ENCODE data around the gene RNF144B.

Gene RNF144B

GRCh38 chr6:18489335-18489734 is 102.2 kb downstream of the RNF144B start:
- no peak for DNase-seq
- no peaks in the 10 kb centered on the region for H3K36me3 ChIP-seq (ENCODE audit: control insufficient read depth, insufficient read depth, low read length)
- no peaks in the 10 kb centered on the region for H3K27me3 ChIP-seq (replicated peaks; ENCODE audit: control insufficient read depth, insufficient read depth, low read length, poor library complexity, severe bottlenecking)
- H3K4me1 ChIP-seq (ENCODE audit: control insufficient read depth, insufficient read depth, low read length, poor library complexity, severe bottlenecking), result no peaks in the 10 kb centered on the region
- no peak overlapping the region for H3K4me3 ChIP-seq (ENCODE audit: insufficient read depth, low read depth, low read length, poor library complexity, severe bottlenecking)
- H3K27ac ChIP-seq (ENCODE audit: insufficient read depth, low read length, poor library complexity, severe bottlenecking), result no peak overlapping the region
- no peaks in the 10 kb centered on the region for H3K9me3 ChIP-seq (ENCODE audit: control insufficient read depth, low read length)

GRCh38 chr6:18491308-18492045 is 104.3 kb downstream of the RNF144B start:
- Histone ChIP-seq H3K27ac (ENCODE audit: insufficient read depth, low read length, poor library complexity, severe bottlenecking) (no peak overlapping the region), H3K27me3 (replicated peaks; ENCODE audit: control insufficient read depth, insufficient read depth, low read length, poor library complexity, severe bottlenecking) (no peaks in the 10 kb centered on the region), H3K4me1 (ENCODE audit: control insufficient read depth, insufficient read depth, low read length, poor library complexity, severe bottlenecking) (no peaks in the 10 kb centered on the region), H3K9me3 (ENCODE audit: control insufficient read depth, low read length) (no peaks in the 10 kb centered on the region), H3K36me3 (ENCODE audit: control insufficient read depth, insufficient read depth, low read length) (no peaks in the 10 kb centered on the region), H3K4me3 (ENCODE audit: insufficient read depth, low read depth, low read length, poor library complexity, severe bottlenecking) (no peak overlapping the region)
- no peak for DNase-seq

- H3K4me1 ChIP-seq (ENCODE audit: control insufficient read depth, insufficient read depth, low read length, poor library complexity, severe bottlenecking), result no peaks in the 10 kb centered on the region
- no peaks in the 10 kb centered on the region for H3K36me3 ChIP-seq (ENCODE audit: control insufficient read depth, insufficient read depth, low read length)
- H3K4me3 ChIP-seq (ENCODE audit: insufficient read depth, low read depth, low read length, poor library complexity, severe bottlenecking), result no peak overlapping the region
- DNase-seq, result no peak
- H3K27ac ChIP-seq (ENCODE audit: insufficient read depth, low read length, poor library complexity, severe bottlenecking), result no peak overlapping the region
- H3K27me3 ChIP-seq (replicated peaks; ENCODE audit: control insufficient read depth, insufficient read depth, low read length, poor library complexity, severe bottlenecking), result no peaks in the 10 kb centered on the region
- H3K9me3 ChIP-seq (ENCODE audit: control insufficient read depth, low read length), result no peaks in the 10 kb centered on the region
These were observed 105.8 kb downstream of the RNF144B start for GRCh38 chr6:18492972-18493371.

- H3K27ac ChIP-seq (ENCODE audit: insufficient read depth, low read length, poor library complexity, severe bottlenecking), result no peak overlapping the region
- no peak overlapping the region for H3K4me3 ChIP-seq (ENCODE audit: insufficient read depth, low read depth, low read length, poor library complexity, severe bottlenecking)
- DNase-seq, result no peak
- no peaks in the 10 kb centered on the region for H3K9me3 ChIP-seq (ENCODE audit: control insufficient read depth, low read length)
- no peaks in the 10 kb centered on the region for H3K36me3 ChIP-seq (ENCODE audit: control insufficient read depth, insufficient read depth, low read length)
- H3K27me3 ChIP-seq (replicated peaks; ENCODE audit: control insufficient read depth, insufficient read depth, low read length, poor library complexity, severe bottlenecking), result no peaks in the 10 kb centered on the region
- no peaks in the 10 kb centered on the region for H3K4me1 ChIP-seq (ENCODE audit: control insufficient read depth, insufficient read depth, low read length, poor library complexity, severe bottlenecking)
These were observed 106.3 kb downstream of the RNF144B start for GRCh38 chr6:18493382-18493891.

GRCh38 chr6:18493925-18494324 is 106.8 kb downstream of the RNF144B start:
- no peak for DNase-seq

GRCh38 chr6:18495236-18495635 is 108.1 kb downstream of the RNF144B start:
- Histone ChIP-seq H3K27ac (ENCODE audit: insufficient read depth, low read length, poor library complexity, severe bottlenecking) (no peak overlapping the region), H3K4me1 (ENCODE audit: control insufficient read depth, insufficient read depth, low read length, poor library complexity, severe bottlenecking) (no peaks in the 10 kb centered on the region)
- DNase-seq, result no peak

More at GRCh38 chr6:18493925-18494324, 106.8 kb downstream of the RNF144B start:
- H3K27ac ChIP-seq (ENCODE audit: insufficient read depth, low read length, poor library complexity, severe bottlenecking), result no peak overlapping the region
- no peaks in the 10 kb centered on the region for H3K36me3 ChIP-seq (ENCODE audit: control insufficient read depth, insufficient read depth, low read length)
- no peak overlapping the region for H3K4me3 ChIP-seq (ENCODE audit: insufficient read depth, low read depth, low read length, poor library complexity, severe bottlenecking)
- no peaks in the 10 kb centered on the region for H3K4me1 ChIP-seq (ENCODE audit: control insufficient read depth, insufficient read depth, low read length, poor library complexity, severe bottlenecking)
- H3K27me3 ChIP-seq (replicated peaks; ENCODE audit: control insufficient read depth, insufficient read depth, low read length, poor library complexity, severe bottlenecking), result no peaks in the 10 kb centered on the region
- no peaks in the 10 kb centered on the region for H3K9me3 ChIP-seq (ENCODE audit: control insufficient read depth, low read length)

GRCh38 chr6:18496462-18496861 is 109.3 kb downstream of the RNF144B start:
- Histone ChIP-seq H3K36me3 (ENCODE audit: control insufficient read depth, insufficient read depth, low read length) (no peaks in the 10 kb centered on the region), H3K9me3 (ENCODE audit: control insufficient read depth, low read length) (no peaks in the 10 kb centered on the region), H3K27me3 (replicated peaks; ENCODE audit: control insufficient read depth, insufficient read depth, low read length, poor library complexity, severe bottlenecking) (no peaks in the 10 kb centered on the region), H3K27ac (ENCODE audit: insufficient read depth, low read length, poor library complexity, severe bottlenecking) (no peak overlapping the region), H3K4me1 (ENCODE audit: control insufficient read depth, insufficient read depth, low read length, poor library complexity, severe bottlenecking) (no peaks in the 10 kb centered on the region), H3K4me3 (ENCODE audit: insufficient read depth, low read depth, low read length, poor library complexity, severe bottlenecking) (no peak overlapping the region)
- DNase-seq, result no peak

More at GRCh38 chr6:18495236-18495635, 108.1 kb downstream of the RNF144B start:
- H3K27me3 ChIP-seq (replicated peaks; ENCODE audit: control insufficient read depth, insufficient read depth, low read length, poor library complexity, severe bottlenecking), result no peaks in the 10 kb centered on the region
- no peaks in the 10 kb centered on the region for H3K36me3 ChIP-seq (ENCODE audit: control insufficient read depth, insufficient read depth, low read length)
- H3K4me3 ChIP-seq (ENCODE audit: insufficient read depth, low read depth, low read length, poor library complexity, severe bottlenecking), result no peak overlapping the region
- no peaks in the 10 kb centered on the region for H3K9me3 ChIP-seq (ENCODE audit: control insufficient read depth, low read length)

- H3K36me3 ChIP-seq (ENCODE audit: control insufficient read depth, insufficient read depth, low read length), result no peaks in the 10 kb centered on the region
- no peaks in the 10 kb centered on the region for H3K27me3 ChIP-seq (replicated peaks; ENCODE audit: control insufficient read depth, insufficient read depth, low read length, poor library complexity, severe bottlenecking)
- no peaks in the 10 kb centered on the region for H3K9me3 ChIP-seq (ENCODE audit: control insufficient read depth, low read length)
- H3K27ac ChIP-seq (ENCODE audit: insufficient read depth, low read length, poor library complexity, severe bottlenecking), result no peak overlapping the region
- DNase-seq, result no peak
- no peaks in the 10 kb centered on the region for H3K4me1 ChIP-seq (ENCODE audit: control insufficient read depth, insufficient read depth, low read length, poor library complexity, severe bottlenecking)
- H3K4me3 ChIP-seq (ENCODE audit: insufficient read depth, low read depth, low read length, poor library complexity, severe bottlenecking), result no peak overlapping the region
These were observed 109.9 kb downstream of the RNF144B start for GRCh38 chr6:18497006-18497405.

GRCh38 chr6:18498408-18498807 is 111.3 kb downstream of the RNF144B start:
- H3K9me3 ChIP-seq (ENCODE audit: control insufficient read depth, low read length), result no peaks in the 10 kb centered on the region
- no peak for DNase-seq
- H3K4me3 ChIP-seq (ENCODE audit: insufficient read depth, low read depth, low read length, poor library complexity, severe bottlenecking), result no peak overlapping the region
- H3K27ac ChIP-seq (ENCODE audit: insufficient read depth, low read length, poor library complexity, severe bottlenecking), result no peak overlapping the region
- H3K4me1 ChIP-seq (ENCODE audit: control insufficient read depth, insufficient read depth, low read length, poor library complexity, severe bottlenecking), result no peaks in the 10 kb centered on the region
- no peaks in the 10 kb centered on the region for H3K27me3 ChIP-seq (replicated peaks; ENCODE audit: control insufficient read depth, insufficient read depth, low read length, poor library complexity, severe bottlenecking)
- no peaks in the 10 kb centered on the region for H3K36me3 ChIP-seq (ENCODE audit: control insufficient read depth, insufficient read depth, low read length)

- Histone ChIP-seq H3K9me3 (ENCODE audit: control insufficient read depth, low read length) (no peaks in the 10 kb centered on the region), H3K36me3 (ENCODE audit: control insufficient read depth, insufficient read depth, low read length) (no peaks in the 10 kb centered on the region), H3K27me3 (replicated peaks; ENCODE audit: control insufficient read depth, insufficient read depth, low read length, poor library complexity, severe bottlenecking) (no peaks in the 10 kb centered on the region), H3K4me3 (ENCODE audit: insufficient read depth, low read depth, low read length, poor library complexity, severe bottlenecking) (no peak overlapping the region), H3K4me1 (ENCODE audit: control insufficient read depth, insufficient read depth, low read length, poor library complexity, severe bottlenecking) (no peaks in the 10 kb centered on the region), H3K27ac (ENCODE audit: insufficient read depth, low read length, poor library complexity, severe bottlenecking) (no peak overlapping the region)
- no peak for DNase-seq
These were observed 113.9 kb downstream of the RNF144B start for GRCh38 chr6:18500921-18501662.

Data from effector memory CD4-positive, alpha-beta T cell (primary cell).